ENCODE measurements around the gene DENND1C.

DENND1C gene

GRCh38 chr19:6476896-6477431 is 4.6 kb downstream of the DENND1C start:
- no peaks in the 10 kb centered on the region for H3K36me3 ChIP-seq (ENCODE audit: control insufficient read depth, insufficient read depth, low read length)
- no peaks in the 10 kb centered on the region for H3K9me3 ChIP-seq (ENCODE audit: control insufficient read depth, low read length)
- H3K4me3 ChIP-seq (ENCODE audit: extremely low read depth, insufficient read depth, low read length, poor library complexity, severe bottlenecking), result peak overlapping the region; percentile 18
- WGBS, 2 experiments (ENCODE audit: insufficient coverage in 2 of 2), result 15 to 19% methylated on average over 15 to 19 of the region's 29 CpGs
- H3K27ac ChIP-seq (ENCODE audit: low read depth, low read length, severe bottlenecking), result no peak overlapping the region
- H3K4me1 ChIP-seq (ENCODE audit: control insufficient read depth, insufficient read depth, low read length, poor library complexity, severe bottlenecking), result peaks cover 3% of the 10 kb centered on the region

GRCh38 chr19:6476155-6476895 is 5.3 kb downstream of the DENND1C start:
- H3K4me1 ChIP-seq (ENCODE audit: control insufficient read depth, insufficient read depth, low read length, poor library complexity, severe bottlenecking), result peaks cover 3% of the 10 kb centered on the region
- no peak overlapping the region for H3K27ac ChIP-seq (ENCODE audit: low read depth, low read length, severe bottlenecking)
- H3K9me3 ChIP-seq (ENCODE audit: control insufficient read depth, low read length), result no peaks in the 10 kb centered on the region
- 1 to 2% methylated on average over 24 to 28 of the region's 33 CpGs for WGBS, 2 experiments (ENCODE audit: insufficient coverage in 2 of 2)
- peak overlapping the region; percentile 18 for H3K4me3 ChIP-seq (ENCODE audit: extremely low read depth, insufficient read depth, low read length, poor library complexity, severe bottlenecking)
- H3K36me3 ChIP-seq (ENCODE audit: control insufficient read depth, insufficient read depth, low read length), result no peaks in the 10 kb centered on the region

- H3K4me1 ChIP-seq (ENCODE audit: control insufficient read depth, insufficient read depth, low read length, poor library complexity, severe bottlenecking), result peaks cover 3% of the 10 kb centered on the region
- WGBS, 2 experiments (ENCODE audit: insufficient coverage in 2 of 2), result 5 to 7% methylated on average over 49 of the region's 52 CpGs
These were observed 6.1 kb downstream of the DENND1C start for GRCh38 chr19:6475321-6476108.

GRCh38 chr19:6473647-6474046 is 7.9 kb downstream of the DENND1C start:
- no peaks in the 10 kb centered on the region for H3K9me3 ChIP-seq (ENCODE audit: control insufficient read depth, low read length)
- no peak overlapping the region for H3K27ac ChIP-seq (ENCODE audit: low read depth, low read length, severe bottlenecking)
- no peaks in the 10 kb centered on the region for H3K36me3 ChIP-seq (ENCODE audit: control insufficient read depth, insufficient read depth, low read length)
- WGBS, 2 experiments (ENCODE audit: insufficient coverage in 2 of 2), result 96% methylated on average over 4 of the region's 9 CpGs; no CpG with 5 or more reads in 1 of the 2 experiments
- peaks cover 6% of the 10 kb centered on the region for H3K4me1 ChIP-seq (ENCODE audit: control insufficient read depth, insufficient read depth, low read length, poor library complexity, severe bottlenecking)
- no peak overlapping the region for H3K4me3 ChIP-seq (ENCODE audit: extremely low read depth, insufficient read depth, low read length, poor library complexity, severe bottlenecking)

More at GRCh38 chr19:6475321-6476108, 6.1 kb downstream of the DENND1C start:
- H3K36me3 ChIP-seq (ENCODE audit: control insufficient read depth, insufficient read depth, low read length), result no peaks in the 10 kb centered on the region
- H3K9me3 ChIP-seq (ENCODE audit: control insufficient read depth, low read length), result no peaks in the 10 kb centered on the region
- H3K27ac ChIP-seq (ENCODE audit: low read depth, low read length, severe bottlenecking), result no peak overlapping the region
- no peak overlapping the region for H3K4me3 ChIP-seq (ENCODE audit: extremely low read depth, insufficient read depth, low read length, poor library complexity, severe bottlenecking)

- Histone ChIP-seq H3K27ac (ENCODE audit: low read depth, low read length, severe bottlenecking) (no peak overlapping the region), H3K4me1 (ENCODE audit: control insufficient read depth, insufficient read depth, low read length, poor library complexity, severe bottlenecking) (peaks cover 6% of the 10 kb centered on the region), H3K36me3 (ENCODE audit: control insufficient read depth, insufficient read depth, low read length) (no peaks in the 10 kb centered on the region), H3K9me3 (ENCODE audit: control insufficient read depth, low read length) (no peaks in the 10 kb centered on the region), H3K4me3 (ENCODE audit: extremely low read depth, insufficient read depth, low read length, poor library complexity, severe bottlenecking) (no peak overlapping the region)
- 74 to 97% methylated on average over 3 of the region's 4 CpGs for WGBS, 2 experiments (ENCODE audit: insufficient coverage in 2 of 2)
These were observed 8.9 kb downstream of the DENND1C start for GRCh38 chr19:6472713-6473112.

- WGBS, 2 experiments (ENCODE audit: insufficient coverage in 2 of 2), result 80 to 85% methylated on average over 4 to 11 of the region's 14 CpGs
- Histone ChIP-seq H3K27ac (ENCODE audit: low read depth, low read length, severe bottlenecking) (no peak overlapping the region), H3K4me1 (ENCODE audit: control insufficient read depth, insufficient read depth, low read length, poor library complexity, severe bottlenecking) (peaks cover 6% of the 10 kb centered on the region), H3K36me3 (ENCODE audit: control insufficient read depth, insufficient read depth, low read length) (no peaks in the 10 kb centered on the region), H3K4me3 (ENCODE audit: extremely low read depth, insufficient read depth, low read length, poor library complexity, severe bottlenecking) (no peak overlapping the region), H3K9me3 (ENCODE audit: control insufficient read depth, low read length) (no peaks in the 10 kb centered on the region)
These were observed 10.5 kb downstream of the DENND1C start for GRCh38 chr19:6471076-6471475.

GRCh38 chr19:6470173-6470572 is 11.4 kb downstream of the DENND1C start:
- H3K36me3 ChIP-seq (ENCODE audit: control insufficient read depth, insufficient read depth, low read length), result no peaks in the 10 kb centered on the region
- H3K4me1 ChIP-seq (ENCODE audit: control insufficient read depth, insufficient read depth, low read length, poor library complexity, severe bottlenecking), result peaks cover 6% of the 10 kb centered on the region
- H3K27ac ChIP-seq (ENCODE audit: low read depth, low read length, severe bottlenecking), result no peak overlapping the region
- 67 to 83% methylated on average over 3 to 5 of the region's 8 CpGs for WGBS, 2 experiments (ENCODE audit: insufficient coverage in 2 of 2)
- H3K9me3 ChIP-seq (ENCODE audit: control insufficient read depth, low read length), result no peaks in the 10 kb centered on the region
- no peak overlapping the region for H3K4me3 ChIP-seq (ENCODE audit: extremely low read depth, insufficient read depth, low read length, poor library complexity, severe bottlenecking)

GRCh38 chr19:6467384-6467783 is 14.2 kb downstream of the DENND1C start:
- Histone ChIP-seq H3K4me1 (ENCODE audit: control insufficient read depth, insufficient read depth, low read length, poor library complexity, severe bottlenecking) (peaks cover 2% of the 10 kb centered on the region), H3K36me3 (ENCODE audit: control insufficient read depth, insufficient read depth, low read length) (no peaks in the 10 kb centered on the region), H3K4me3 (ENCODE audit: extremely low read depth, insufficient read depth, low read length, poor library complexity, severe bottlenecking) (no peak overlapping the region), H3K27ac (ENCODE audit: low read depth, low read length, severe bottlenecking) (no peak overlapping the region), H3K9me3 (ENCODE audit: control insufficient read depth, low read length) (no peaks in the 10 kb centered on the region)
- 72 to 88% methylated on average over 6 to 7 of the region's 8 CpGs for WGBS, 2 experiments (ENCODE audit: insufficient coverage in 2 of 2)

GRCh38 chr19:6466526-6467248 is 14.9 kb downstream of the DENND1C start:
- Histone ChIP-seq H3K4me3 (ENCODE audit: extremely low read depth, insufficient read depth, low read length, poor library complexity, severe bottlenecking) (no peak overlapping the region), H3K27ac (ENCODE audit: low read depth, low read length, severe bottlenecking) (no peak overlapping the region), H3K4me1 (ENCODE audit: control insufficient read depth, insufficient read depth, low read length, poor library complexity, severe bottlenecking) (peaks cover 2% of the 10 kb centered on the region), H3K9me3 (ENCODE audit: control insufficient read depth, low read length) (no peaks in the 10 kb centered on the region), H3K36me3 (ENCODE audit: control insufficient read depth, insufficient read depth, low read length) (no peaks in the 10 kb centered on the region)
- 85 to 90% methylated on average over 21 of the region's 21 CpGs for WGBS, 2 experiments (ENCODE audit: insufficient coverage in 2 of 2)

- H3K4me1 ChIP-seq (ENCODE audit: control insufficient read depth, insufficient read depth, low read length, poor library complexity, severe bottlenecking), result peaks cover 2% of the 10 kb centered on the region
- H3K27ac ChIP-seq (ENCODE audit: low read depth, low read length, severe bottlenecking), result no peak overlapping the region
- 85 to 95% methylated on average over 8 of the region's 8 CpGs for WGBS, 2 experiments (ENCODE audit: insufficient coverage in 2 of 2)
- H3K4me3 ChIP-seq (ENCODE audit: extremely low read depth, insufficient read depth, low read length, poor library complexity, severe bottlenecking), result no peak overlapping the region
- H3K9me3 ChIP-seq (ENCODE audit: control insufficient read depth, low read length), result no peaks in the 10 kb centered on the region
- H3K36me3 ChIP-seq (ENCODE audit: control insufficient read depth, insufficient read depth, low read length), result no peaks in the 10 kb centered on the region
These were observed 15.9 kb downstream of the DENND1C start for GRCh38 chr19:6465663-6466062.
